Measurements from ENCODE around the gene PPM1B. TPM values are rescaled to one million over a fixed set of nuclear protein-coding genes. Genes with fewer than 3 reads are reported as not detected.

PPM1B gene
- total and polyA plus RNA-seq, 9 of the 15 experiments (the other 6 are each of a cell fraction or from before 2014, with no cell fraction given): 8.9 to 44.0 (median 28.6) TPM

GRCh38 chr2:44246840-44247369 is 78.2 kb downstream of the PPM1B start (continued):
- no peak for TF ChIP-seq HDAC8 (tag; IDR thresholded peaks at IDR 0.05)
- TF ChIP-seq TCF3 (CRISPR knock-in tag; IDR thresholded peaks at IDR 0.05): no peak
- TF ChIP-seq ZNF24 (IDR thresholded peaks at IDR 0.05): no peak
- no peak for TF ChIP-seq TSHZ1 (CRISPR knock-in tag; IDR thresholded peaks at IDR 0.05)
- TF ChIP-seq ZNF212 (CRISPR knock-in tag; IDR thresholded peaks at IDR 0.05): no peak
- no peak for TF ChIP-seq JUND (IDR thresholded peaks at IDR 0.05; ENCODE audit: borderline replicate concordance, low read depth, low read length)
- no peak for TF ChIP-seq JUND (tag; IDR thresholded peaks at IDR 0.05; ENCODE audit: borderline replicate concordance, low read depth, low read length)

GRCh38 chr2:44247924-44248323 is 79.2 kb downstream of the PPM1B start:
- DNase-seq (ENCODE audit: extremely low read depth in 1 of 4, low spot score in 3 of 4) (peak in 3 of 4 experiments; percentile 10 to 27 (median 23)), FAIRE-seq (peak; percentile 73), ATAC-seq (peak; percentile 90)
- 7% methylated on average over 3 of the region's 3 CpGs for WGBS (ENCODE audit: insufficient coverage, low coverage, missing lambda C conversion rate)
- Histone ChIP-seq H3K9me1 (ENCODE audit: control insufficient read depth, insufficient read depth, low read length) (no peaks in the 10 kb centered on the region), H3K27ac (ENCODE audit: extremely low read depth, low read depth, low read length) (no peak overlapping the region), H3K27me3 (ENCODE audit: control insufficient read depth in 2 of 2, insufficient read depth in 2 of 2, low read length in 2 of 2) (peaks cover 3 to 5% of the 10 kb centered on the region in 2 experiments; a peak in 3 of 5 replicates), H3K4me3 (no peak overlapping the region), H3K79me2 (ENCODE audit: control insufficient read depth, insufficient read depth, low read length) (no peaks in the 10 kb centered on the region), H3K9me3 (replicated peaks; ENCODE audit: control insufficient read depth, insufficient read depth, low read depth, low read length) (peaks cover 2% of the 10 kb centered on the region; the same call in 1 of the 2 replicates), H4K20me1 (replicated peaks; ENCODE audit: control insufficient read depth, insufficient read depth, low read length) (no peaks in the 10 kb centered on the region), H3K4me1 (replicated peaks in 1 of 2; ENCODE audit: control insufficient read depth in 2 of 2, insufficient read depth in 2 of 2, low read length in 2 of 2) (no peaks in the 10 kb centered on the region; a peak in 1 of 5 replicates), H3K36me3 (ENCODE audit: control insufficient read depth, insufficient read depth, low read length) (no peaks in the 10 kb centered on the region), H2AFZ (ENCODE audit: low read depth, low read length) (peak overlapping the region; percentile 46; the same call in 1 of the 2 replicates), H3K4me2 (ENCODE audit: insufficient read depth, low read length) (no peak overlapping the region; the same call in 1 of the 2 replicates), H3K9ac (ENCODE audit: insufficient read depth in 1 of 2, low read depth in 2 of 2, low read length in 2 of 2) (no peak overlapping the region)
- intact Hi-C loops (cut with micrococcal nuclease): loop anchor here (5.0 to 10.0 kb wide), 2 partner anchors 161 to 373 kb away; no protein-coding TSS in a partner anchor
- in situ Hi-C loops (cut with MboI): no loop called here
- CTCF ChIA-PET (ENCODE audit: low intra/inter-chr PET ratio): no interaction called here
- POLR2A ChIA-PET: no interaction called here
- no TSS peak for BruUV-seq (replicated peaks)
- TF ChIP-seq MAX (CRISPR knock-in tag; IDR thresholded peaks at IDR 0.05) (no peak), NBN (IDR thresholded peaks at IDR 0.05; ENCODE audit: low read depth) (no peak), CTCF (IDR thresholded peaks at IDR 0.05 in 2 of 3, conservative IDR thresholded peaks at IDR 0.05 in 1 of 3; ENCODE audit: insufficient read depth in 2 of 3, low read depth in 1 of 3, low read length in 3 of 3) (peak; percentile 44 to 97 (median 69)), ID3 (CRISPR knock-in tag; IDR thresholded peaks at IDR 0.05) (no peak), ID3 (tag; IDR thresholded peaks at IDR 0.05) (no peak), HDAC6 (IDR thresholded peaks at IDR 0.05; ENCODE audit: low read depth, low read length) (no peak), ZNF165 (CRISPR knock-in tag; IDR thresholded peaks at IDR 0.05; ENCODE audit: borderline replicate concordance) (no peak), RAD21 (CRISPR knock-in tag; conservative IDR thresholded peaks at IDR 0.05 in 1 of 2, IDR thresholded peaks at IDR 0.05 in 1 of 2) (peak in 1 of 2 experiments; percentile 63; a peak in 2 of 4 replicates)

All from K562 (cell line).